PC-9 (cell line): ENCODE measurements around the gene ACSL3. TPM values are rescaled to one million over a fixed set of nuclear protein-coding genes. Genes with fewer than 3 reads are reported as not detected.
A peak's percentile ranks its signal among the peaks of the same experiment; 100 is the strongest.

Experiments
- BruUV-seq: library from RNA; stranded (reverse); fragments of 400-500 nt; replicated peaks from 2 replicates; lab custom pipeline; 2021; lab: Mats Ljungman, UMichigan
- CTCF ChIA-PET: fragments of 300-600 bp; sonication (Branson Sonifier 250); formaldehyde crosslinking; loops from one replicate; lab custom pipeline; 2022; ENCODE audit warnings: antibody characterized with exemption; lab: Charles Lee
- POLR2A ChIA-PET: fragments of 300-600 bp; sonication (Branson Sonifier 250); formaldehyde crosslinking; loops from one replicate; lab custom pipeline; 2022; ENCODE audit warnings: antibody characterized with exemption; ENCODE audit not compliant: unreplicated experiment; lab: Charles Lee
- DNase-seq, 2 experiments: peaks; one replicate each; pipeline versions ENCODE4 v3.0.0 to v3.0.0-alpha.2; 2015 to 2022; ENCODE audit warnings: mixed read lengths in 1 of 2
- H2AFZ ChIP-seq: fragments of 200-600 bp; sonication (generic); 2 replicates; pipeline ENCODE4 v1.8.1; 2017; ENCODE audit warnings: antibody characterized with exemption
- H3F3A ChIP-seq: fragments of 200-600 bp; sonication (generic); 2 replicates; pipeline ENCODE4 v1.8.1; 2017; ENCODE audit warnings: antibody characterized with exemption, mild to moderate bottlenecking, low read depth; ENCODE audit not compliant: insufficient read depth
- H3K27ac ChIP-seq: fragments of 200-600 bp; sonication (generic); 2 replicates; pipeline ENCODE4 v1.6.1; 2016; ENCODE audit warnings: mixed run types
- H3K27me3 ChIP-seq: fragments of 200-600 bp; sonication (generic); 2 replicates; pipeline ENCODE4 v1.6.1; 2016; ENCODE audit warnings: low read depth, mixed run types; ENCODE audit not compliant: insufficient read depth
- H3K36me3 ChIP-seq: fragments of 200-600 bp; sonication (generic); 2 replicates; pipeline ENCODE4 v1.6.1; 2016; ENCODE audit warnings: low read depth, mixed run types
- H3K4me1 ChIP-seq: fragments of 200-600 bp; sonication (generic); replicated peaks from 2 replicates; pipeline ENCODE4 v1.6.1; 2016; ENCODE audit warnings: mixed run types; ENCODE audit not compliant: insufficient read depth
- H3K4me2 ChIP-seq: fragments of 200-600 bp; sonication (generic); 2 replicates; pipeline ENCODE4 v1.6.1; 2017; ENCODE audit warnings: mixed run types
- H3K4me3 ChIP-seq: fragments of 200-600 bp; sonication (generic); 2 replicates; pipeline ENCODE4 v1.6.1; 2016; ENCODE audit warnings: mixed run types
- H3K79me2 ChIP-seq: fragments of 200-600 bp; sonication (generic); 2 replicates; pipeline ENCODE4 v1.6.1; 2017; ENCODE audit warnings: low read depth, mixed run types
- H3K9me2 ChIP-seq: fragments of 200-600 bp; sonication (generic); 2 replicates; pipeline ENCODE4 v1.8.1; 2017; ENCODE audit warnings: mild to moderate bottlenecking; ENCODE audit not compliant: insufficient read depth
- H3K9me3 ChIP-seq: fragments of 200-600 bp; sonication (generic); 2 replicates; pipeline ENCODE4 v1.8.1; 2016; ENCODE audit warnings: low read depth; ENCODE audit not compliant: insufficient read depth
- H4K20me1 ChIP-seq: fragments of 200-600 bp; sonication (generic); 2 replicates; pipeline ENCODE4 v1.8.1; 2017; ENCODE audit not compliant: insufficient read depth
- EZH2 ChIP-seq: fragments of 200-600 bp; sonication (generic); IDR thresholded peaks from 2 replicates; pipeline ENCODE4 v1.8.0; 2017; ENCODE audit warnings: antibody characterized with exemption, low read depth
- intact Hi-C: fragments of 100-400 bp; cut with micrococcal nuclease; formaldehyde crosslinking; loops from one replicate; pipeline ENCODE4 v1.10.0; 2022; ENCODE audit not compliant: unreplicated experiment
- total RNA-seq: library from RNA; stranded (reverse); gene quantifications from 2 replicates; pipeline ENCODE4 v1.2.3, GENCODE V29; 2021
- TF ChIP-seq, protein P1 (sequence below): fragments of 200-600 bp; sonication (generic); conservative IDR thresholded peaks from 2 replicates; pipeline ENCODE4 v1.6.1; 2017; ENCODE audit warnings: mixed run types, antibody characterized with exemption, mild to moderate bottlenecking, moderate library complexity

Gene ACSL3
- total RNA-seq, 1 experiment from 2014 or later, result 446 TPM

- POLR2A ChIA-PET, result no interaction called here
- intact Hi-C loops, result loop anchor here (5.0 kb wide), 2 partner anchors 263 to 842 kb away; no protein-coding TSS in a partner anchor
These were observed 94.2 kb downstream of the ACSL3 start for GRCh38 chr2:222955008-222955407.

DNA sequence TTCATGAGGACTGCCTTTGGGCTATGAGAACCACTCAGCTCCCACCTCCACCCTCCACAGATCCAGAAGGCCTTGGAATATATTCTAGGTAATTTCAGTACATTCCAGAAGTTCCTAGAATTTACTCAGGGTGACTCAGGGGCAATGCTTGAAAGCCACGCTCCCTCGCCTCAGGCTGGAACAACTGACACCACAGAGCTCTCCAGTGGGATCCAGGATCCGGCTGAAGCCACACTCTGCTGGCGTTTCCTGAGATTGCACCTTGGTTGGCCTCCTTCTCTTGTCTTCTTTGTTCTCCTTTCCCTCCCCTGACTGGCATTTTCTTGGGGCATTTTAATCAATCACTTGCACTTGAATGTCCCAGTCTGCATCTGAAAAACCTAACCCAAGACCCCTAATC is 98.5 kb downstream of the ACSL3 start:
- intact Hi-C loops, result loop anchor here (1.0 to 5.0 kb wide), 5 partner anchors 16 to 838 kb away; no protein-coding TSS in a partner anchor
- H3K79me2 ChIP-seq, result no peaks in the 10 kb centered on the region
- peak; percentile 96 to 98 for DNase-seq
- no peaks in the 10 kb centered on the region for H3K36me3 ChIP-seq
- no peak for TF ChIP-seq EZH2
- TF ChIP-seq, protein P1, sequence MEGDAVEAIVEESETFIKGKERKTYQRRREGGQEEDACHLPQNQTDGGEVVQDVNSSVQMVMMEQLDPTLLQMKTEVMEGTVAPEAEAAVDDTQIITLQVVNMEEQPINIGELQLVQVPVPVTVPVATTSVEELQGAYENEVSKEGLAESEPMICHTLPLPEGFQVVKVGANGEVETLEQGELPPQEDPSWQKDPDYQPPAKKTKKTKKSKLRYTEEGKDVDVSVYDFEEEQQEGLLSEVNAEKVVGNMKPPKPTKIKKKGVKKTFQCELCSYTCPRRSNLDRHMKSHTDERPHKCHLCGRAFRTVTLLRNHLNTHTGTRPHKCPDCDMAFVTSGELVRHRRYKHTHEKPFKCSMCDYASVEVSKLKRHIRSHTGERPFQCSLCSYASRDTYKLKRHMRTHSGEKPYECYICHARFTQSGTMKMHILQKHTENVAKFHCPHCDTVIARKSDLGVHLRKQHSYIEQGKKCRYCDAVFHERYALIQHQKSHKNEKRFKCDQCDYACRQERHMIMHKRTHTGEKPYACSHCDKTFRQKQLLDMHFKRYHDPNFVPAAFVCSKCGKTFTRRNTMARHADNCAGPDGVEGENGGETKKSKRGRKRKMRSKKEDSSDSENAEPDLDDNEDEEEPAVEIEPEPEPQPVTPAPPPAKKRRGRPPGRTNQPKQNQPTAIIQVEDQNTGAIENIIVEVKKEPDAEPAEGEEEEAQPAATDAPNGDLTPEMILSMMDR, result peak; percentile 79
- peaks cover 4% of the 10 kb centered on the region; the same call in 1 of the 2 replicates for H3K9me2 ChIP-seq
- ChIA-PET POLR2A (interaction anchor here (0.5 to 0.6 kb wide), 8 partner anchors 15 to 1645 kb away, joined by 3 to 19 read pairs (median 5); no protein-coding TSS in a partner anchor), CTCF (interaction anchor here (0.5 to 3.0 kb wide), 11 partner anchors 12 to 1491 kb away, joined by 3 to 20 read pairs (median 4); no protein-coding TSS in a partner anchor)
- BruUV-seq, result no TSS peak
- H3K27ac ChIP-seq, result peak overlapping the region; percentile 55
- H3F3A ChIP-seq, result peaks cover 9% of the 10 kb centered on the region; the same call in 1 of the 2 replicates
- H3K27me3 ChIP-seq, result no peaks in the 10 kb centered on the region
- H2AFZ ChIP-seq, result no peak overlapping the region
- peaks cover 18% of the 10 kb centered on the region for H3K4me1 ChIP-seq
- H3K4me3 ChIP-seq, result no peak overlapping the region
- no peaks in the 10 kb centered on the region; the same call in 1 of the 2 replicates for H3K9me3 ChIP-seq
- H3K4me2 ChIP-seq, result peak overlapping the region; percentile 34
- H4K20me1 ChIP-seq, result no peaks in the 10 kb centered on the region

More at GRCh38 chr2:222955008-222955407, 94.2 kb downstream of the ACSL3 start:
- Histone ChIP-seq H3K9me2 (peaks cover 4% of the 10 kb centered on the region; the same call in 1 of the 2 replicates), H3K79me2 (no peaks in the 10 kb centered on the region), H4K20me1 (no peaks in the 10 kb centered on the region), H3K4me3 (no peak overlapping the region), H3K4me2 (no peak overlapping the region), H3K9me3 (no peaks in the 10 kb centered on the region; the same call in 1 of the 2 replicates), H3K27me3 (no peaks in the 10 kb centered on the region), H3K36me3 (no peaks in the 10 kb centered on the region), H3F3A (peaks cover 18% of the 10 kb centered on the region; the same call in 1 of the 2 replicates), H2AFZ (no peak overlapping the region), H3K27ac (no peak overlapping the region), H3K4me1 (peaks cover 17% of the 10 kb centered on the region)
- BruUV-seq, result no TSS peak
- CTCF ChIA-PET, result no interaction called here
- DNase-seq, result no peak
- no peak for TF ChIP-seq EZH2
- TF ChIP-seq, protein P1, result no peak

DNA sequence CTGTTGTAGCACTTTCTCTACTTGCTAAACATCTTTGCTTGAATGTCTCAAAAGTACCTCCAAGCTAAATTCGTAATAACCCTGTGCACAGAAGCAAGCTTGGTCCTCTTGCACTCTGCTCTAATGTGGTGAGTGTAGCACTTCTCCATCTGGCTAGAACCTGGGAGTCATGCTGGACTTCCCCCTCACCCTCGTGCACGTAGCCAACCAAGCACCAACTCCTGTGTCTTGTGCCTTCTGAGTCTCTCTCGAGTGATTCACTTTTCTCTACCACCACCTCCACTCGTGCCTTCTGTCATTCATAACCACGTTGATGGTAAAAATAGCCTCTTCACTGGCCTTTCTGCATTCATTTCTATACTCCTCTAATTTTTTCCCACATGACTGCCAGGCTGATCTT is 99.3 kb downstream of the ACSL3 start:
- POLR2A ChIA-PET, result no interaction called here
- H3K9me2 ChIP-seq, result peaks cover 4% of the 10 kb centered on the region; the same call in 1 of the 2 replicates
- H3K36me3 ChIP-seq, result no peaks in the 10 kb centered on the region
- TF ChIP-seq, protein P1, result no peak
- TF ChIP-seq EZH2, result no peak
- H3K4me1 ChIP-seq, result peaks cover 18% of the 10 kb centered on the region
- no peaks in the 10 kb centered on the region for H3K27me3 ChIP-seq
- no peaks in the 10 kb centered on the region for H4K20me1 ChIP-seq
- no peak overlapping the region for H3K4me2 ChIP-seq
- no peak overlapping the region for H2AFZ ChIP-seq
- BruUV-seq, result no TSS peak
- intact Hi-C loops, result no loop called here
- no peak overlapping the region for H3K27ac ChIP-seq
- no peak for DNase-seq
- H3K4me3 ChIP-seq, result no peak overlapping the region
- no peaks in the 10 kb centered on the region for H3K79me2 ChIP-seq
- H3K9me3 ChIP-seq, result no peaks in the 10 kb centered on the region; the same call in 1 of the 2 replicates
- CTCF ChIA-PET, result interaction anchor here (1.5 to 3.0 kb wide), 3 partner anchors 16 to 271 kb away, joined by 4 to 20 read pairs (median 16); no protein-coding TSS in a partner anchor
- H3F3A ChIP-seq, result peaks cover 9% of the 10 kb centered on the region; the same call in 1 of the 2 replicates
